Measurements from ENCODE around the gene PHKB.

The PHKB gene

GRCh38 chr16:47725188-47725695, 264.1 kb downstream of the PHKB start:
- no peak for DNase-seq (ENCODE audit: low spot score)
- TF ChIP-seq CTCF (IDR thresholded peaks at IDR 0.05; ENCODE audit: extremely low read depth, missing control alignments) = no peak

DNA sequence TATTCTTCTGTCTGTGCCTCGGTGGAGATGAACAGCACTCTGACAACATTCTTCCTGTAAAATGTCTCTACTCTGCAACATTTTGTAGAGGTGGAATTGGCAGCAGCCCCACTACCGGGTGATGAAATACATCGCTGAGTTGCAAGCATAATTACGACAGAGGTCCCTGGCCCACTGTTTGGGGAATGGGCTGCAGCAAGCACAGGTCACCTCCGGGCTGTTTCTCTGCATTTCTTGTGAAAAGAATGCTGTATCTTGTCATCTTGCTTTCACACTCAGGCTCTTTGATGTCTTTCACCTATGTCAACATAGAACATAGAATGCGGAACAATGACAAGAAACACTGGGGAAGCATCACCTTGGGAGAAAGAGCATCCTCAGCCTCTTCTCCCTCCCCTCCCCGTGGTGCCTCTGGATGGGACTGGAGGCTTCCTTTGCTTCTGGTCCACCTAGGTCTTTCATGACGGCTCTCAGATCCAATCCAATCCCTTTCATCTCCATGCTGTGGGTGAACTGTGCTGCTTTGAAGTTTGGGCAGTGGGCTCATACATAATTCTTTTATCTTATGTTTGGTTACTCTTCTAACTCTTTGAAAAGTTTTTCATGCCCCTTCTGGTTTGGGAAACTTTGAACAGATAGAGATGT, 265.0 kb downstream of the PHKB start:
- no peak for DNase-seq (ENCODE audit: low spot score)
- no peak for TF ChIP-seq CTCF (IDR thresholded peaks at IDR 0.05; ENCODE audit: extremely low read depth, missing control alignments)

GRCh38 chr16:47727131-47727530, 266.0 kb downstream of the PHKB start:
- no peak for TF ChIP-seq CTCF (IDR thresholded peaks at IDR 0.05; ENCODE audit: extremely low read depth, missing control alignments)
- no peak for DNase-seq (ENCODE audit: low spot score)

GRCh38 chr16:47728205-47728604, 267.1 kb downstream of the PHKB start:
- no peak for DNase-seq (ENCODE audit: low spot score)

GRCh38 chr16:47729701-47730100, 268.6 kb downstream of the PHKB start:
- no peak for TF ChIP-seq CTCF (IDR thresholded peaks at IDR 0.05; ENCODE audit: extremely low read depth, missing control alignments)

More at GRCh38 chr16:47728205-47728604, 267.1 kb downstream of the PHKB start:
- no peak for TF ChIP-seq CTCF (IDR thresholded peaks at IDR 0.05; ENCODE audit: extremely low read depth, missing control alignments)

DNA sequence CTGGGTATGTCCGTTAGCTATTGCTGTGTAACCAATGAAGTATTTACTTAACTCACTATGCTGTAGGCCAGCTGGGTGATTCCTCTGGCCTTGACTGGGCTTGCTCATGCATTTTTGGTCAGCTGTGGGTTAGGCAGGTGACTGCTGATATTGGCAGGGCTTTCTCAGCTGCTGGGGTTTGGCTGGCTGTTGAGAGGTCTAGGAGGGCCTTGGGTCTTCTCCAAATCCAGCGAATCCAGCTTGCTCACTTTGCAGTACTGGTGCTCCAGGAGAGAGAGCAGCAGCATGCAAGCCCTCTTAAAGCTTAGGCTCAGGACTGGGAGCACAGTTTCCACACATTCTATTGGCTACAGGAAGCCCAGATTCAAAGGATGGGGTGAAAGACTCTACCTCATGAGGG, 270.1 kb downstream of the PHKB start:
- no peak for TF ChIP-seq CTCF (IDR thresholded peaks at IDR 0.05; ENCODE audit: extremely low read depth, missing control alignments)
- DNase-seq (ENCODE audit: low spot score) = no peak

More at GRCh38 chr16:47729701-47730100, 268.6 kb downstream of the PHKB start:
- DNase-seq (ENCODE audit: low spot score) = no peak

GRCh38 chr16:47732122-47732521, 271.0 kb downstream of the PHKB start:
- TF ChIP-seq CTCF (IDR thresholded peaks at IDR 0.05; ENCODE audit: extremely low read depth, missing control alignments) = no peak
- DNase-seq (ENCODE audit: low spot score) = no peak

Measured in GM20000 (cell line).